Endothelial cell of umbilical vein (primary cell): ENCODE data around the gene EFHD2. TPM values are rescaled to one million over a fixed set of nuclear protein-coding genes. Genes with fewer than 3 reads are reported as not detected.
A peak's percentile ranks its signal among the peaks of the same experiment; 100 is the strongest.
"Not testable (repeated sequence)": the region's sequence is repeated elsewhere in the genome, so short reads cannot be mapped to it uniquely, and the experiment has no call there.

Experiments used
- BruUV-seq: library from RNA; stranded (reverse); fragments of 400-500 nt; replicated peaks from 2 replicates; lab custom pipeline; 2021; lab: Mats Ljungman, UMichigan
- CTCF ChIA-PET: fragments of 300-600, 350-600 bp; sonication (Branson Sonifier 250); formaldehyde crosslinking; loops from one replicate; lab custom pipeline; 2021; ENCODE audit warnings: antibody characterized with exemption, inconsistent platforms; lab: Charles Lee
- POLR2A ChIA-PET: fragments of 300-600, 350-600 bp; sonication (Branson Sonifier 250); formaldehyde crosslinking; loops from one replicate; lab custom pipeline; 2021; ENCODE audit warnings: antibody characterized with exemption, inconsistent platforms; lab: Charles Lee
- DNase-seq: peaks from one replicate; pipeline ENCODE4 v3.0.0-alpha.2; 2011; ENCODE audit warnings: low read depth, low spot score
- FAIRE-seq: peaks from 2 replicates; lab custom pipeline; 2011; peaks lifted over from hg19 to GRCh38; lab: Jason Lieb, UNC
- H2AFZ ChIP-seq: 2 replicates; pipeline ENCODE4 v1.6.0; 2012; ENCODE audit warnings: low read depth, low read length, control low read depth, inconsistent platforms
- H3K27ac ChIP-seq: 2 replicates; pipeline ENCODE4 v1.5.1; 2011; ENCODE audit warnings: low read depth, mild to moderate bottlenecking, control low read depth, low read length, moderate library complexity; ENCODE audit not compliant: insufficient read depth
- H3K27me3 ChIP-seq, 2 experiments: 2 replicates each; pipeline versions ENCODE4 v1.6.0 to v1.6.1; 2011; ENCODE audit warnings: low read length in 2 of 2, mixed read lengths in 1 of 2; ENCODE audit not compliant: control insufficient read depth in 2 of 2, insufficient read depth in 2 of 2
- H3K36me3 ChIP-seq, 2 experiments: 2 replicates in 1 of 2; 3 replicates in 1 of 2; pipeline ENCODE4 v1.5.1; 2011; ENCODE audit warnings: low read length in 2 of 2, mild to moderate bottlenecking in 1 of 2, moderate library complexity in 1 of 2; ENCODE audit not compliant: control insufficient read depth in 2 of 2, insufficient read depth in 2 of 2; ENCODE audit errors: extremely low read depth in 1 of 2
- H3K4me1 ChIP-seq: 3 replicates; pipeline ENCODE4 v1.5.1; 2011; ENCODE audit warnings: mild to moderate bottlenecking, low read length; ENCODE audit not compliant: control insufficient read depth, insufficient read depth; ENCODE audit errors: extremely low read depth
- H3K4me2 ChIP-seq: 2 replicates; pipeline ENCODE4 v1.6.1; 2011; ENCODE audit warnings: low read length, control low read depth, mixed read lengths; ENCODE audit not compliant: insufficient read depth
- H3K4me3 ChIP-seq, 3 experiments: fragments of 200-600 bp in 1 of 3; sonication (generic), shearing (Covaris generic) in 1 of 3; replicated peaks in 1 of 3; 2 replicates each; pipeline ENCODE4 v1.5.1; 2011 to 2016; ENCODE audit warnings: control low read depth in 3 of 3, low read length in 3 of 3, mild to moderate bottlenecking in 2 of 3, inconsistent platforms in 1 of 3, low read depth in 1 of 3, moderate library complexity in 1 of 3; ENCODE audit not compliant: insufficient read depth in 1 of 3
- H3K79me2 ChIP-seq: 2 replicates; pipeline ENCODE4 v1.6.0; 2012; ENCODE audit warnings: low read length, inconsistent platforms; ENCODE audit not compliant: control insufficient read depth, insufficient read depth
- H3K9ac ChIP-seq: replicated peaks from 2 replicates; pipeline ENCODE3; 2011; ENCODE audit warnings: low read length, control low read depth; ENCODE audit not compliant: insufficient read depth; ENCODE audit errors: extremely low read depth
- H3K9me1 ChIP-seq: replicated peaks from 3 replicates; pipeline ENCODE4 v1.6.0; 2011; ENCODE audit warnings: mild to moderate bottlenecking, low read length; ENCODE audit not compliant: control insufficient read depth, insufficient read depth; ENCODE audit errors: extremely low read depth
- H3K9me3 ChIP-seq: replicated peaks from 2 replicates; pipeline ENCODE4 v1.5.1; 2012; ENCODE audit warnings: low read length, inconsistent platforms; ENCODE audit not compliant: control insufficient read depth, insufficient read depth
- H4K20me1 ChIP-seq: replicated peaks from 2 replicates; pipeline ENCODE3; 2011; ENCODE audit warnings: mild to moderate bottlenecking, low read length; ENCODE audit not compliant: control insufficient read depth, insufficient read depth; ENCODE audit errors: extremely low read depth
- EZH2 ChIP-seq: IDR thresholded peaks from 2 replicates; pipeline ENCODE4 v1.6.1; 2012; ENCODE audit warnings: borderline replicate concordance, low read depth, mild to moderate bottlenecking, moderate library complexity, low read length, inconsistent platforms; ENCODE audit not compliant: severe bottlenecking
- FOS ChIP-seq: IDR thresholded peaks from 2 replicates; pipeline ENCODE4 v1.6.1; 2011; ENCODE audit warnings: mild to moderate bottlenecking, low read length, moderate library complexity, borderline replicate concordance; ENCODE audit not compliant: insufficient read depth
- GATA2 ChIP-seq: IDR thresholded peaks from 2 replicates; pipeline ENCODE4 v1.7.0; 2011; ENCODE audit warnings: low read depth, mild to moderate bottlenecking, moderate library complexity, mixed read lengths, low read length; ENCODE audit not compliant: insufficient read length, insufficient read depth
- JUN ChIP-seq: IDR thresholded peaks from 2 replicates; pipeline ENCODE4 v1.6.1; 2011; ENCODE audit warnings: borderline replicate concordance, low read depth; ENCODE audit not compliant: insufficient read length, insufficient read depth
- MYC ChIP-seq: IDR thresholded peaks from one replicate; pipeline ENCODE4 v1.6.1; 2011; ENCODE audit warnings: mild to moderate bottlenecking, low read depth, low read length
- POLR2A ChIP-seq: IDR thresholded peaks from 2 replicates; pipeline ENCODE4 v1.6.1; 2012; ENCODE audit warnings: low read depth, mild to moderate bottlenecking, control low read depth, low read length
- POLR2AphosphoS5 ChIP-seq: IDR thresholded peaks from 2 replicates; pipeline ENCODE4 v1.6.1; 2012; ENCODE audit warnings: low read depth, mild to moderate bottlenecking, control low read depth, low read length, moderate library complexity; ENCODE audit not compliant: insufficient read depth
- dilution Hi-C: fragments of 300-500 bp; cut with MboI; formaldehyde crosslinking; loops from one replicate; pipeline ENCODE4 v1.15.0; 2019; ENCODE audit warnings: low sequenced_read_pairs; ENCODE audit not compliant: extremely low pct_ligation_motif_present
- intact Hi-C: fragments of 100-400 bp; cut with micrococcal nuclease; formaldehyde crosslinking; loops from one replicate; pipeline ENCODE4 v1.10.0; 2022
- polyA plus RNA-seq, 4 experiments: library from polyadenylated mRNA; depleted of rRNA in 3 of 4; stranded (reverse) in 3 of 4; unstranded in 1 of 4; fragments of >200 nt; gene quantifications; 2 replicates each; pipeline versions ENCODE4 v1.2.1 to v1.2.3, GENCODE V29; 2011 to 2012; ENCODE audit warnings: missing spikeins in 1 of 4
- total RNA-seq: library from RNA; stranded (reverse); gene quantifications from 2 replicates; pipeline ENCODE4 v1.2.3, GENCODE V29; 2021
- TF ChIP-seq, protein P1 (sequence below): IDR thresholded peaks from 2 replicates; pipeline ENCODE4 v1.6.1; 2011; ENCODE audit not compliant: insufficient read depth, insufficient read length
- TF ChIP-seq, protein P2 (sequence below), 2 donors: IDR thresholded peaks; 1 replicate in 1 of 2; 2 replicates in 1 of 2; pipeline ENCODE4 v1.5.1; 2011; ENCODE audit warnings: low read length in 2 of 2, mild to moderate bottlenecking in 2 of 2, moderate library complexity in 2 of 2, control low read depth in 1 of 2, inconsistent platforms in 1 of 2, low read depth in 1 of 2; ENCODE audit not compliant: insufficient read depth in 1 of 2; ENCODE audit errors: extremely low read depth in 1 of 2

Gene EFHD2
- total and polyA plus RNA-seq, 2 donors (not counting 3 experiments of a cell fraction or from before 2014, with no cell fraction given) = 50.2 to 73.5 TPM

DNA sequence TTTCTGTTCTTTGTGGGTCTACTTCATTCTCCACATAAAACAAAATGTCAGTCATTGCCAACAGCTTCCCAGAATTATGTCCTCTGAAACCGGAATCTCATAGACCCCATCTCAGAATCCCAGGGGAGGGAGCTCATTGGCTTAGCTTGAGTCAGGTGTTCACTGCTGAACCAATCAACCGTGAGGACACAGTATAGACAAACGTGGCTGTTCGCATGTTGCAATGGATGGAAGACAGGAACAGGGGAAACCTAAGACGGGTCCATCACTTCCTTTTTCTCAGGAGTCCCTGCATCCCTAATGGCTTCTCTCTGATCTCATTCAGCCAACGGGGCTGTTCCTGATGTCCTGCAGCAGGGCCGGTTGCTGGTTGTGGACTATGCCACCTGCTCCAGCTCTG lies 56.0 kb downstream of the EFHD2 start:
- no peak overlapping the region for H3K4me3 ChIP-seq
- no peaks in the 10 kb centered on the region for H3K9me1 ChIP-seq
- ChIA-PET POLR2A (no interaction called here), CTCF (interaction anchor here (1.2 kb wide), 1 partner anchor 142 kb away, joined by 3 read pairs; no protein-coding TSS in a partner anchor)
- no peaks in the 10 kb centered on the region for H3K9me3 ChIP-seq
- intact Hi-C loops = no loop called here
- no peaks in the 10 kb centered on the region for H3K27me3 ChIP-seq
- no peaks in the 10 kb centered on the region for H3K79me2 ChIP-seq
- no TSS peak for BruUV-seq
- H3K4me1 ChIP-seq = no peaks in the 10 kb centered on the region
- H3K9ac ChIP-seq = no peak overlapping the region
- no peak overlapping the region for H3K27ac ChIP-seq
- TF ChIP-seq POLR2A (no peak), POLR2AphosphoS5 (no peak), FOS (no peak), EZH2 (no peak), JUN (no peak), GATA2 (no peak), MYC (no peak)
- TF ChIP-seq, protein P1, sequence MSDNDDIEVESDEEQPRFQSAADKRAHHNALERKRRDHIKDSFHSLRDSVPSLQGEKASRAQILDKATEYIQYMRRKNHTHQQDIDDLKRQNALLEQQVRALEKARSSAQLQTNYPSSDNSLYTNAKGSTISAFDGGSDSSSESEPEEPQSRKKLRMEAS = no peak
- TF ChIP-seq, protein P2, sequence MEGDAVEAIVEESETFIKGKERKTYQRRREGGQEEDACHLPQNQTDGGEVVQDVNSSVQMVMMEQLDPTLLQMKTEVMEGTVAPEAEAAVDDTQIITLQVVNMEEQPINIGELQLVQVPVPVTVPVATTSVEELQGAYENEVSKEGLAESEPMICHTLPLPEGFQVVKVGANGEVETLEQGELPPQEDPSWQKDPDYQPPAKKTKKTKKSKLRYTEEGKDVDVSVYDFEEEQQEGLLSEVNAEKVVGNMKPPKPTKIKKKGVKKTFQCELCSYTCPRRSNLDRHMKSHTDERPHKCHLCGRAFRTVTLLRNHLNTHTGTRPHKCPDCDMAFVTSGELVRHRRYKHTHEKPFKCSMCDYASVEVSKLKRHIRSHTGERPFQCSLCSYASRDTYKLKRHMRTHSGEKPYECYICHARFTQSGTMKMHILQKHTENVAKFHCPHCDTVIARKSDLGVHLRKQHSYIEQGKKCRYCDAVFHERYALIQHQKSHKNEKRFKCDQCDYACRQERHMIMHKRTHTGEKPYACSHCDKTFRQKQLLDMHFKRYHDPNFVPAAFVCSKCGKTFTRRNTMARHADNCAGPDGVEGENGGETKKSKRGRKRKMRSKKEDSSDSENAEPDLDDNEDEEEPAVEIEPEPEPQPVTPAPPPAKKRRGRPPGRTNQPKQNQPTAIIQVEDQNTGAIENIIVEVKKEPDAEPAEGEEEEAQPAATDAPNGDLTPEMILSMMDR (IDR thresholded peaks at IDR 0.05; ENCODE audit: extremely low read depth in 1 of 2, insufficient read depth in 1 of 2, low read depth in 1 of 2, low read length in 2 of 2) = no peak
- H4K20me1 ChIP-seq = no peaks in the 10 kb centered on the region
- H3K36me3 ChIP-seq = no peaks in the 10 kb centered on the region
- FAIRE-seq (no peak), DNase-seq (no peak)
- H3K4me2 ChIP-seq = no peak overlapping the region
- H2AFZ ChIP-seq = no peak overlapping the region
- dilution Hi-C loops = no loop called here

DNA sequence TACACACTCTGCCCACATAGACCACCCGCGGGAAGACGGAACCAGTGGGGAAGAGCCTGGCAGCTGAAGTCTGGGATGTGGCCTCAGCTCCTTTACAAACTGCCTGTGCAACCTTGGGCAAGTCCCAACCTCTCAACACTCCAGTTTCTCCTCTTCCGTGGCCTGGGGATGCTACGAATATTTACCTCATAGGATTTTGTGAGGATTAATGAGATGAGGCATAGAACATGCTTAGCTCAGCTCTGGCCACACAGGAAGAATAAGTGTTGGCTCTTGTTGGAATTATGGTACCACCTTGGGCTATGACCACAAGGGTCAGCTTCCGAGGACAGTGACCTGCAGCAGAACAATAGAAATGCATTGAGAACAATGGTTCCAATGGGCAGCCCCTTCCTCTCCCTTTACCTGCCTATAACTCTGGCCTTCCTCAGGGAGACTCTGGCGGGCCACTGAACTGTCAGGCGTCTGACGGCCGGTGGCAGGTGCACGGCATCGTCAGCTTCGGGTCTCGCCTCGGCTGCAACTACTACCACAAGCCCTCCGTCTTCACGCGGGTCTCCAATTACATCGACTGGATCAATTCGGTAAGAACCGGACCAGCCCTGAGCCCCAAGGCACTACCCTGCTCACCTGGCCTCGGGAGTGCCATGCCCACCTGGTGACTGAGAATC lies 57.4 kb downstream of the EFHD2 start:
- H3K4me3 ChIP-seq, H3K9me1 ChIP-seq, POLR2A ChIA-PET, H3K4me1 ChIP-seq, H3K27ac ChIP-seq, DNase-seq, H3K4me2 ChIP-seq, H3K9me3 ChIP-seq, CTCF ChIA-PET, intact Hi-C loops, dilution Hi-C loops, H2AFZ ChIP-seq, BruUV-seq, H3K79me2 ChIP-seq, H3K36me3 ChIP-seq, H3K27me3 ChIP-seq, H3K9ac ChIP-seq, H4K20me1 ChIP-seq: not testable (repeated sequence)
- peak; percentile 33 for FAIRE-seq
